Suprapubic skin (tissue), 4 donors: ENCODE measurements around the gene CERS6.

Source experiments
- CTCF ChIP-seq, 2 donors: fragments of 200-600 bp in 1 of 2; fragments of 450-650 bp in 1 of 2; sonication (generic) in 1 of 2; IDR thresholded peaks; one replicate each; pipeline ENCODE4 v1.5.1; 2016 to 2019; ENCODE audit warnings: antibody characterized with exemption in 2 of 2, mild to moderate bottlenecking in 1 of 2, moderate library complexity in 1 of 2
- EP300 ChIP-seq: sonication (generic); formaldehyde crosslinking; IDR thresholded peaks from one replicate; pipeline ENCODE4 v1.6.1; 2017; ENCODE audit warnings: antibody characterized with exemption
- POLR2A ChIP-seq, 2 donors: fragments of 450-650 bp; IDR thresholded peaks; one replicate each; pipeline ENCODE4 v1.6.1; 2017; ENCODE audit warnings: antibody characterized with exemption in 2 of 2, mild to moderate bottlenecking in 2 of 2, moderate library complexity in 2 of 2
- POLR2AphosphoS5 ChIP-seq, 3 donors: sonication (generic); formaldehyde crosslinking; IDR thresholded peaks; one replicate each; pipeline ENCODE4 v1.6.1; 2017; ENCODE audit warnings: antibody characterized with exemption in 3 of 3

- TF ChIP-seq CTCF (IDR thresholded peaks at IDR 0.05) = no peak
- no peak for TF ChIP-seq POLR2A (IDR thresholded peaks at IDR 0.05)
- TF ChIP-seq EP300 = no peak
- no peak for TF ChIP-seq POLR2AphosphoS5 (IDR thresholded peaks at IDR 0.05)
Measured at GRCh38 chr2:168722592-168722991, 266.5 kb downstream of the CERS6 start.
